ENCODE results near the gene TIMM29.

The TIMM29 gene

GRCh38 chr19:10916602-10917001, 12.0 kb upstream of the TIMM29 start:
- H3K4me1 ChIP-seq (ENCODE audit: control insufficient read depth, insufficient read depth, low read length): peaks cover 6% of the 10 kb centered on the region
- H3K9me3 ChIP-seq (ENCODE audit: control insufficient read depth, low read length): no peaks in the 10 kb centered on the region
- H3K36me3 ChIP-seq (ENCODE audit: control insufficient read depth, insufficient read depth, low read length): peaks cover 7% of the 10 kb centered on the region
- no peaks in the 10 kb centered on the region for H3K27me3 ChIP-seq (ENCODE audit: control insufficient read depth, insufficient read depth, low read length)
- H3K4me3 ChIP-seq (ENCODE audit: low read length): no peak overlapping the region
- H3K9ac ChIP-seq (ENCODE audit: low read length): no peak overlapping the region

DNA sequence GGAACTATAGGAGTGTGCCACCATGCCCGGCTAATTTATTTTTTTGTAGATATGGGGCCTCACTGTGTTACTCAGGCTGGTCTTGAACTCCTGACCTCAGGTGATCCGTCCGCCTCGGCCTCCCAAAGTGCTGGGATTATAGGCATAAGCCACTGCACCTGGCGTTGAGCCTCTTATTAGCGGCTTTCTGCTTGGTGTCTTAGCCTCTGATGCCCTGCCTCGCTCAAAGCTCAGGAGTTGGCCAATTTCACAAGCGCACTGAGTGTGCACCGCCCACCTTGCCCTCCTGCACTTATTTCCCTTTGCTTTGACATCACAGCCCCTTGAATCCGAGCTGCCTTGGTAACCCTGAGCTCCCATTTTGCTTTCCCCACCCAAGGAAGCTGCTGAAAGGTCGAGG, 10.3 kb upstream of the TIMM29 start:
- no peaks in the 10 kb centered on the region for H3K27me3 ChIP-seq (ENCODE audit: control insufficient read depth, insufficient read depth, low read length)
- no peak overlapping the region for H3K9ac ChIP-seq (ENCODE audit: low read length)
- H3K36me3 ChIP-seq (ENCODE audit: control insufficient read depth, insufficient read depth, low read length): peaks cover 7% of the 10 kb centered on the region
- H3K4me3 ChIP-seq (ENCODE audit: low read length): no peak overlapping the region
- no peaks in the 10 kb centered on the region for H3K9me3 ChIP-seq (ENCODE audit: control insufficient read depth, low read length)
- peaks cover 6% of the 10 kb centered on the region for H3K4me1 ChIP-seq (ENCODE audit: control insufficient read depth, insufficient read depth, low read length)

GRCh38 chr19:10919352-10920287, 9.0 kb upstream of the TIMM29 start:
- Histone ChIP-seq H3K4me1 (ENCODE audit: control insufficient read depth, insufficient read depth, low read length) (peaks cover 6% of the 10 kb centered on the region), H3K36me3 (ENCODE audit: control insufficient read depth, insufficient read depth, low read length) (peaks cover 7% of the 10 kb centered on the region), H3K9ac (ENCODE audit: low read length) (no peak overlapping the region)

GRCh38 chr19:10920288-10920655, 8.3 kb upstream of the TIMM29 start:
- Histone ChIP-seq H3K4me3 (ENCODE audit: low read length) (no peak overlapping the region), H3K27me3 (ENCODE audit: control insufficient read depth, insufficient read depth, low read length) (no peaks in the 10 kb centered on the region), H3K9ac (ENCODE audit: low read length) (no peak overlapping the region), H3K9me3 (ENCODE audit: control insufficient read depth, low read length) (no peaks in the 10 kb centered on the region), H3K4me1 (ENCODE audit: control insufficient read depth, insufficient read depth, low read length) (peaks cover 6% of the 10 kb centered on the region), H3K36me3 (ENCODE audit: control insufficient read depth, insufficient read depth, low read length) (peaks cover 7% of the 10 kb centered on the region)

More at GRCh38 chr19:10919352-10920287, 9.0 kb upstream of the TIMM29 start:
- Histone ChIP-seq H3K27me3 (ENCODE audit: control insufficient read depth, insufficient read depth, low read length) (no peaks in the 10 kb centered on the region), H3K9me3 (ENCODE audit: control insufficient read depth, low read length) (no peaks in the 10 kb centered on the region), H3K4me3 (ENCODE audit: low read length) (no peak overlapping the region)

- Histone ChIP-seq H3K36me3 (ENCODE audit: control insufficient read depth, insufficient read depth, low read length) (peaks cover 7% of the 10 kb centered on the region), H3K9ac (ENCODE audit: low read length) (no peak overlapping the region), H3K4me3 (ENCODE audit: low read length) (no peak overlapping the region), H3K4me1 (ENCODE audit: control insufficient read depth, insufficient read depth, low read length) (peaks cover 2% of the 10 kb centered on the region), H3K27me3 (ENCODE audit: control insufficient read depth, insufficient read depth, low read length) (no peaks in the 10 kb centered on the region), H3K9me3 (ENCODE audit: control insufficient read depth, low read length) (no peaks in the 10 kb centered on the region)
Measured at GRCh38 chr19:10920781-10921180, 7.8 kb upstream of the TIMM29 start.

- Histone ChIP-seq H3K9ac (ENCODE audit: low read length) (no peak overlapping the region), H3K27me3 (ENCODE audit: control insufficient read depth, insufficient read depth, low read length) (no peaks in the 10 kb centered on the region), H3K4me3 (ENCODE audit: low read length) (no peak overlapping the region), H3K4me1 (ENCODE audit: control insufficient read depth, insufficient read depth, low read length) (no peaks in the 10 kb centered on the region), H3K9me3 (ENCODE audit: control insufficient read depth, low read length) (no peaks in the 10 kb centered on the region), H3K36me3 (ENCODE audit: control insufficient read depth, insufficient read depth, low read length) (peaks cover 7% of the 10 kb centered on the region)
Measured at GRCh38 chr19:10921199-10921909, 7.3 kb upstream of the TIMM29 start.

- H3K27me3 ChIP-seq (ENCODE audit: control insufficient read depth, insufficient read depth, low read length): no peaks in the 10 kb centered on the region
- no peaks in the 10 kb centered on the region for H3K4me1 ChIP-seq (ENCODE audit: control insufficient read depth, insufficient read depth, low read length)
- no peak overlapping the region for H3K9ac ChIP-seq (ENCODE audit: low read length)
- no peak overlapping the region for H3K4me3 ChIP-seq (ENCODE audit: low read length)
- H3K9me3 ChIP-seq (ENCODE audit: control insufficient read depth, low read length): no peaks in the 10 kb centered on the region
- H3K36me3 ChIP-seq (ENCODE audit: control insufficient read depth, insufficient read depth, low read length): peaks cover 7% of the 10 kb centered on the region
Measured at GRCh38 chr19:10921910-10922637, 6.5 kb upstream of the TIMM29 start.

DNA sequence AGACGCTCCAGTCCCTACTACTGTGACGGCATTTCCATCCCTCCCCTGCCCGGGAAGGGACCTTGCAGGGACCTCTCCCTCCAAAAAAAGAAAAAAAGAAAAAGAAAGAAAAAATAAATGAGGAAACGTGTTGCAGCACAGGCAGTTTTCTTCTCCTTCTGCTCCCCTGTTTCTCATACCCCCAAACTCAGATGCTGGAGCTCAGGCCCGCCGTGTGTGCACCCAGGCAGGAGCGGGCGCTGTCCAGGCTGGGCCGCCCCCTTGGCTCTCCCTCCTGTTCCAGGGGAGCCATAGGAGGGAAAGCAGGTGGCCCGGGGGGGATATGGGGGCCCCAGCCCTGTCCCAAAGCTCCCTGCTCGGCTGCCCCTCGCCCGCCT, 6.0 kb upstream of the TIMM29 start:
- Histone ChIP-seq H3K36me3 (ENCODE audit: control insufficient read depth, insufficient read depth, low read length) (peaks cover 7% of the 10 kb centered on the region), H3K27me3 (ENCODE audit: control insufficient read depth, insufficient read depth, low read length) (no peaks in the 10 kb centered on the region), H3K4me1 (ENCODE audit: control insufficient read depth, insufficient read depth, low read length) (peaks cover 5% of the 10 kb centered on the region), H3K4me3 (ENCODE audit: low read length) (no peak overlapping the region), H3K9me3 (ENCODE audit: control insufficient read depth, low read length) (no peaks in the 10 kb centered on the region), H3K9ac (ENCODE audit: low read length) (no peak overlapping the region)

DNA sequence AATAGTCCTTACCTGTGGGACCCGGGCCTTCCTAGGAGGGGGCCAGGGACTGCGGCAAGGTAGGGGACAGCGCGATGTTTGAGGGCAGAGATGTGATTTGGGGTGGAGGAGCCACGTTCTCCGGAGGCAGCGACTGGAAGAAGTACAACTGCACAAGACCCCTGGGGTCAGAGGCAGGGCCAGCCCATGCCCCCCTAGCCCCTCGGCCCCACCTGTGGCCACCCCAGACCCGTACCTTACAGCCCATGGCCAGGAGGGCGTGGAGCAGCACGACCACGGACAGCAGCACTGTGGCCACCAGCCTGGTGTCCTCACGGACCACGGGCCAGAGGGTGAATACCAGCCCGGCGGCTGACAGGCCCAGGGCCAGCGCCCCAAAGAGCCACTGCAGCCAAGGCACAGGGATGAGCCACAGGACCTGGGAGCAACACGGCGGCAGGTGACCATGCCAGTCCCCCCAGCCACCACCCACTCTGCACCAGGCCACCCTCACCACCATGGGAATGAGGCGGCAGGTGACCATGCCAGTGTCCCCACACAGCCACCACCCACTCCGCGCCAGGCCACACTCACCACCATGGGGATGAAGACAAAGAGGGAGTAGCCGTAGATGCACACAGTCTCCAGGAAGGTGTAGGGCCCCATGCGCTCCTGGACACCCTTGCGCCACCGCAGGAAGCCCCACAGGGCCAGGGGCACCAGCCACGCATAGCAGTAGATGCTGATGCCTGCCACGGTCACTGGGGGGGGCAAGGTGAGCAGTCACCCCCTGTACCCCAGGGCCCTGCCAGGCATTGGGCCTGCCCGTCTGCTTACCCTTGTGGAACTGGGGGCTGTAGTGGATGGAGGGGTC, 5.1 kb upstream of the TIMM29 start:
- peaks cover 7% of the 10 kb centered on the region for H3K36me3 ChIP-seq (ENCODE audit: control insufficient read depth, insufficient read depth, low read length)
- no peak overlapping the region for H3K4me3 ChIP-seq (ENCODE audit: low read length)
- H3K4me1 ChIP-seq (ENCODE audit: control insufficient read depth, insufficient read depth, low read length): peaks cover 10% of the 10 kb centered on the region
- no peaks in the 10 kb centered on the region for H3K9me3 ChIP-seq (ENCODE audit: control insufficient read depth, low read length)
- no peak overlapping the region for H3K9ac ChIP-seq (ENCODE audit: low read length)
- no peaks in the 10 kb centered on the region for H3K27me3 ChIP-seq (ENCODE audit: control insufficient read depth, insufficient read depth, low read length)

DNA sequence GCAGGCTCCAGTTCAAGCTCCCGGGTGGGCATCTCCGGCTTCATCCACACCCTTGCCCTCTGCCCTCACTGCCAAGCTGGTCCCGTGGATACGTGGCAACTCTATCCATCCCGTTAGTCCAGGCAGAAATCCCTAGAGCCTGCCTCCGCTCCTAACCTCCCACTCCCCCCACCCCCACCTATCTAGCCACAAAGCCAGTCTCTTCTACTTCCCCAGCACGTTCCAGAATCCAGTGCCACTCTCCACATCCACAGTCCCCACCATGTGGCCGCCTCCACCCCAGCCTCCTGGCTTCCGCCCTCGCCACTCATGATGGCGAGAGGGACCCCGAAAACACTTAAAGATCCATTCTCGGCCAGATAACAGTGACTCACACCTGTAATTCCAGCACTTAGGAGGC, 4.0 kb upstream of the TIMM29 start:
- no peak overlapping the region for H3K4me3 ChIP-seq (ENCODE audit: low read length)
- no peak overlapping the region for H3K9ac ChIP-seq (ENCODE audit: low read length)
- peaks cover 6% of the 10 kb centered on the region for H3K36me3 ChIP-seq (ENCODE audit: control insufficient read depth, insufficient read depth, low read length)
- no peaks in the 10 kb centered on the region for H3K27me3 ChIP-seq (ENCODE audit: control insufficient read depth, insufficient read depth, low read length)
- no peaks in the 10 kb centered on the region for H3K9me3 ChIP-seq (ENCODE audit: control insufficient read depth, low read length)
- H3K4me1 ChIP-seq (ENCODE audit: control insufficient read depth, insufficient read depth, low read length): peaks cover 13% of the 10 kb centered on the region

- H3K27me3 ChIP-seq (ENCODE audit: control insufficient read depth, insufficient read depth, low read length): no peaks in the 10 kb centered on the region
- no peaks in the 10 kb centered on the region for H3K36me3 ChIP-seq (ENCODE audit: control insufficient read depth, insufficient read depth, low read length)
- H3K4me1 ChIP-seq (ENCODE audit: control insufficient read depth, insufficient read depth, low read length): peaks cover 17% of the 10 kb centered on the region
- H3K9ac ChIP-seq (ENCODE audit: low read length): peak overlapping the region; percentile 88
- H3K9me3 ChIP-seq (ENCODE audit: control insufficient read depth, low read length): no peaks in the 10 kb centered on the region
- peak overlapping the region; percentile 38 for H3K4me3 ChIP-seq (ENCODE audit: low read length)
Measured at GRCh38 chr19:10927730-10928562, 665 bp upstream of the TIMM29 start.
